Measurements from ENCODE around the gene SMAD7. TPM values are rescaled to one million over a fixed set of nuclear protein-coding genes. Genes with fewer than 3 reads are reported as not detected.

The SMAD7 gene
- total RNA-seq, 2 donors from 2014 or later = 23.3 to 44.5 TPM

GRCh38 chr18:48918660-48919456, 31.9 kb downstream of the SMAD7 start:
- H3K4me3 ChIP-seq = no peak overlapping the region
- TF ChIP-seq POLR2A (IDR thresholded peaks at IDR 0.05) = no peak
- no peak for ATAC-seq
- WGBS, 2 donors = 91% methylated on average over 8 to 9 of the region's 9 CpGs
- intact Hi-C loops (cut with DNase I) = no loop called here
- no peak for DNase-seq
- H3K27ac ChIP-seq = no peak overlapping the region
- H3K27me3 ChIP-seq = no peaks in the 10 kb centered on the region
- no peaks in the 10 kb centered on the region for H3K9me3 ChIP-seq
- H3K36me3 ChIP-seq (replicated peaks in 1 of 2; ENCODE audit: insufficient read depth in 1 of 2, low read depth in 2 of 2) = no peaks in the 10 kb centered on the region
- H3K4me1 ChIP-seq = peaks cover 42% of the 10 kb centered on the region

GRCh38 chr18:48917579-48918517, 32.9 kb downstream of the SMAD7 start:
- Histone ChIP-seq H3K4me3 (no peak overlapping the region), H3K36me3 (replicated peaks in 1 of 2; ENCODE audit: insufficient read depth in 1 of 2, low read depth in 2 of 2) (no peaks in the 10 kb centered on the region), H3K27ac (no peak overlapping the region), H3K27me3 (no peaks in the 10 kb centered on the region), H3K4me1 (peaks cover 31% of the 10 kb centered on the region), H3K9me3 (no peaks in the 10 kb centered on the region)
- ATAC-seq (no peak), DNase-seq (no peak)
- TF ChIP-seq CTCF (IDR thresholded peaks at IDR 0.05) (no peak), POLR2A (IDR thresholded peaks at IDR 0.05) (no peak)
- intact Hi-C loops (cut with DNase I) = no loop called here
- 73 to 86% methylated on average over 25 to 26 of the region's 26 CpGs for WGBS, 2 donors

- no peaks in the 10 kb centered on the region for H3K27me3 ChIP-seq
- no peak overlapping the region for H3K27ac ChIP-seq
- 72 to 84% methylated on average over 3 to 10 of the region's 10 CpGs for WGBS, 2 donors
- no peak for TF ChIP-seq POLR2A (IDR thresholded peaks at IDR 0.05)
- no peak for TF ChIP-seq CTCF (IDR thresholded peaks at IDR 0.05)
- H3K4me3 ChIP-seq = no peak overlapping the region
- no peaks in the 10 kb centered on the region for H3K36me3 ChIP-seq (replicated peaks in 1 of 2; ENCODE audit: insufficient read depth in 1 of 2, low read depth in 2 of 2)
- no peaks in the 10 kb centered on the region for H3K9me3 ChIP-seq
- DNase-seq (no peak), ATAC-seq (no peak)
- H3K4me1 ChIP-seq = peaks cover 21% of the 10 kb centered on the region
- intact Hi-C loops (cut with DNase I) = no loop called here
Observed at GRCh38 chr18:48915626-48916425, 34.9 kb downstream of the SMAD7 start.

- peaks cover 15% of the 10 kb centered on the region for H3K4me1 ChIP-seq
- peak in 2 of 4 donors; percentile 36 to 43 for DNase-seq
- H3K9me3 ChIP-seq = no peaks in the 10 kb centered on the region
- WGBS, 2 donors = 64 to 68% methylated on average over 8 to 12 of the region's 12 CpGs
- no peaks in the 10 kb centered on the region for H3K27me3 ChIP-seq
- intact Hi-C loops (cut with DNase I) = no loop called here
- no peak for TF ChIP-seq POLR2A (IDR thresholded peaks at IDR 0.05)
- no peak for TF ChIP-seq CTCF (IDR thresholded peaks at IDR 0.05)
- ATAC-seq = peak; percentile 60
- no peaks in the 10 kb centered on the region for H3K36me3 ChIP-seq (replicated peaks in 1 of 2; ENCODE audit: insufficient read depth in 1 of 2, low read depth in 2 of 2)
- peak overlapping the region in 3 of 4 donors; percentile 45 to 66 (median 64) for H3K27ac ChIP-seq
- H3K4me3 ChIP-seq = no peak overlapping the region
Observed at GRCh38 chr18:48914581-48915251, 36.0 kb downstream of the SMAD7 start.

All from body of pancreas (tissue), 4 donors.